ENCODE results near the gene ADAMTS3. TPM values are rescaled to one million over a fixed set of nuclear protein-coding genes. Genes with fewer than 3 reads are reported as not detected.

The ADAMTS3 gene
- total RNA-seq (not detected), total RNA-seq (0 to 0.34 (median 0) reads per million in 29 experiments)
- 0.04 TPM for total RNA-seq (2013)

GRCh38 chr4:72568959-72569718 lies at the start of gene ADAMTS3:
TSS of gene ADAMTS3 (minus strand) at chr4:72569221. CDS start at chr4:72568762, 459 bp downstream.
- peak in 2 of 35 experiments; percentile 2 for DNase-seq
- Histone ChIP-seq H3K9me3 (no peaks in the 10 kb centered on the region), H3K4me1 (ENCODE audit: control insufficient read depth in 1 of 2, extremely low read depth in 1 of 2, insufficient read depth in 2 of 2, low read length in 2 of 2) (peaks cover 0 to 13% of the 10 kb centered on the region in 2 experiments), H3K36me3 (ENCODE audit: control insufficient read depth in 2 of 2, extremely low read depth in 1 of 2, insufficient read depth in 1 of 2, low read length in 1 of 2) (no peaks in the 10 kb centered on the region), H3K4me3 (ENCODE audit: control insufficient read depth in 1 of 2, extremely low read depth in 1 of 2, low read length in 1 of 2) (peak within 1 kb of the TSS; percentile 19 to 84), H3K27ac (ENCODE audit: low read length) (no peak within 1 kb of the TSS), H3K27me3 (replicated peaks in 1 of 2; ENCODE audit: control insufficient read depth in 2 of 2, extremely low read depth in 1 of 2, insufficient read depth in 2 of 2, low read length in 1 of 2) (peaks cover 0 to 21% of the 10 kb centered on the region in 2 experiments)
- peak; percentile 16 to 38 (median 34) for ATAC-seq (replicated peaks in 1 of 4)
- Mint-ChIP-seq H3K27me3 (peaks cover 49 to 56% of the 10 kb centered on the region in 2 donors), H3K27ac (no peak within 1 kb of the TSS), H3K4me1 (peaks cover 20 to 27% (median 23%) of the 10 kb centered on the region in 3 donors), H3K4me3 (peak within 1 kb of the TSS; percentile 50 to 86 (median 68)), H3K36me3 (no peaks in the 10 kb centered on the region), H3K9me3 (no peaks in the 10 kb centered on the region)
- ChIA-PET POLR2A (interaction anchor here in 1 of 2 donors (0.6 kb wide), 1 partner anchor 736 kb away, joined by 11 read pairs; no protein-coding TSS in a partner anchor), CTCF (no interaction called here)
- 2% methylated on average over 42 of the region's 59 CpGs for WGBS (ENCODE audit: insufficient coverage)

- CTCF ChIA-PET: no interaction called here
- POLR2A ChIA-PET: no interaction called here
- Histone ChIP-seq H3K36me3 (ENCODE audit: control insufficient read depth in 2 of 2, extremely low read depth in 1 of 2, insufficient read depth in 1 of 2, low read length in 1 of 2) (no peaks in the 10 kb centered on the region), H3K9me3 (no peaks in the 10 kb centered on the region), H3K27me3 (replicated peaks in 1 of 2; ENCODE audit: control insufficient read depth in 2 of 2, extremely low read depth in 1 of 2, insufficient read depth in 2 of 2, low read length in 1 of 2) (no peaks in the 10 kb centered on the region), H3K27ac (ENCODE audit: low read length) (no peak overlapping the region), H3K4me3 (ENCODE audit: control insufficient read depth in 1 of 2, extremely low read depth in 1 of 2, low read length in 1 of 2) (no peak overlapping the region), H3K4me1 (ENCODE audit: control insufficient read depth in 1 of 2, extremely low read depth in 1 of 2, insufficient read depth in 2 of 2, low read length in 2 of 2) (no peaks in the 10 kb centered on the region)
- H3K4me1 Mint-ChIP-seq: no peaks in the 10 kb centered on the region
- no peaks in the 10 kb centered on the region for H3K36me3 Mint-ChIP-seq
- ATAC-seq (replicated peaks in 1 of 4) (no peak), DNase-seq (no peak)
- peaks cover 2 to 3% (median 3%) of the 10 kb centered on the region in 3 donors for H3K9me3 Mint-ChIP-seq
- H3K4me3 Mint-ChIP-seq: no peak overlapping the region
- WGBS (ENCODE audit: insufficient coverage): 60% methylated on average over 1 of the region's 2 CpGs
- peaks cover 4% of the 10 kb centered on the region in 2 donors for H3K27me3 Mint-ChIP-seq
- no peak overlapping the region for H3K27ac Mint-ChIP-seq
These were observed 44.9 kb upstream of the ADAMTS3 start for GRCh38 chr4:72613959-72614358.

GRCh38 chr4:72606751-72607150 lies 37.7 kb upstream of the ADAMTS3 start:
- ChIA-PET POLR2A (no interaction called here), CTCF (no interaction called here)
- H3K4me1 Mint-ChIP-seq: no peaks in the 10 kb centered on the region
- ATAC-seq (replicated peaks in 1 of 4) (no peak), DNase-seq (no peak)
- H3K4me3 Mint-ChIP-seq: no peak overlapping the region
- peaks cover 0 to 12% (median 6%) of the 10 kb centered on the region in 3 donors for H3K9me3 Mint-ChIP-seq
- Histone ChIP-seq H3K27ac (ENCODE audit: low read length) (no peak overlapping the region), H3K4me3 (ENCODE audit: control insufficient read depth in 1 of 2, extremely low read depth in 1 of 2, low read length in 1 of 2) (no peak overlapping the region), H3K4me1 (ENCODE audit: control insufficient read depth in 1 of 2, extremely low read depth in 1 of 2, insufficient read depth in 2 of 2, low read length in 2 of 2) (no peaks in the 10 kb centered on the region), H3K36me3 (ENCODE audit: control insufficient read depth in 2 of 2, extremely low read depth in 1 of 2, insufficient read depth in 1 of 2, low read length in 1 of 2) (no peaks in the 10 kb centered on the region), H3K9me3 (no peaks in the 10 kb centered on the region), H3K27me3 (replicated peaks in 1 of 2; ENCODE audit: control insufficient read depth in 2 of 2, extremely low read depth in 1 of 2, insufficient read depth in 2 of 2, low read length in 1 of 2) (no peaks in the 10 kb centered on the region)
- peaks cover 4% of the 10 kb centered on the region in 2 donors for H3K27me3 Mint-ChIP-seq
- WGBS (ENCODE audit: insufficient coverage): 74% methylated on average over 2 of the region's 2 CpGs
- no peaks in the 10 kb centered on the region for H3K36me3 Mint-ChIP-seq
- no peak overlapping the region for H3K27ac Mint-ChIP-seq

- Mint-ChIP-seq H3K9me3 (peaks cover 0 to 10% (median 6%) of the 10 kb centered on the region in 3 donors), H3K4me3 (no peak overlapping the region), H3K4me1 (no peaks in the 10 kb centered on the region), H3K27ac (no peak overlapping the region), H3K36me3 (no peaks in the 10 kb centered on the region), H3K27me3 (no peaks in the 10 kb centered on the region)
- DNase-seq (no peak), ATAC-seq (replicated peaks in 1 of 4) (no peak)
- 85% methylated on average over 2 of the region's 2 CpGs for WGBS (ENCODE audit: insufficient coverage)
- no peaks in the 10 kb centered on the region for H3K4me1 ChIP-seq (ENCODE audit: control insufficient read depth in 1 of 2, extremely low read depth in 1 of 2, insufficient read depth in 2 of 2, low read length in 2 of 2)
- CTCF ChIA-PET: no interaction called here
- POLR2A ChIA-PET: no interaction called here
- no peak overlapping the region for H3K27ac ChIP-seq (ENCODE audit: low read length)
- no peak overlapping the region for H3K4me3 ChIP-seq (ENCODE audit: control insufficient read depth in 1 of 2, extremely low read depth in 1 of 2, low read length in 1 of 2)
- no peaks in the 10 kb centered on the region for H3K27me3 ChIP-seq (replicated peaks in 1 of 2; ENCODE audit: control insufficient read depth in 2 of 2, extremely low read depth in 1 of 2, insufficient read depth in 2 of 2, low read length in 1 of 2)
- H3K36me3 ChIP-seq (ENCODE audit: control insufficient read depth in 2 of 2, extremely low read depth in 1 of 2, insufficient read depth in 1 of 2, low read length in 1 of 2): no peaks in the 10 kb centered on the region
- no peaks in the 10 kb centered on the region for H3K9me3 ChIP-seq
These were observed 35.3 kb upstream of the ADAMTS3 start for GRCh38 chr4:72604324-72604723.

- H3K4me3 ChIP-seq (ENCODE audit: control insufficient read depth in 1 of 2, extremely low read depth in 1 of 2, low read length in 1 of 2): no peak overlapping the region
- no peaks in the 10 kb centered on the region for H3K4me1 ChIP-seq (ENCODE audit: control insufficient read depth in 1 of 2, extremely low read depth in 1 of 2, insufficient read depth in 2 of 2, low read length in 2 of 2)
- no peak for DNase-seq
- Mint-ChIP-seq H3K9me3 (peaks cover 0 to 7% (median 6%) of the 10 kb centered on the region in 3 donors), H3K4me1 (no peaks in the 10 kb centered on the region), H3K36me3 (no peaks in the 10 kb centered on the region), H3K4me3 (no peak overlapping the region), H3K27me3 (no peaks in the 10 kb centered on the region), H3K27ac (no peak overlapping the region)
- ChIA-PET CTCF (no interaction called here), POLR2A (no interaction called here)
- H3K36me3 ChIP-seq (ENCODE audit: control insufficient read depth in 2 of 2, extremely low read depth in 1 of 2, insufficient read depth in 1 of 2, low read length in 1 of 2): no peaks in the 10 kb centered on the region
- no peaks in the 10 kb centered on the region for H3K27me3 ChIP-seq (replicated peaks in 1 of 2; ENCODE audit: control insufficient read depth in 2 of 2, extremely low read depth in 1 of 2, insufficient read depth in 2 of 2, low read length in 1 of 2)
- ATAC-seq (replicated peaks in 1 of 4): no peak
- no CpG with 5 or more reads among the region's 3 CpGs for WGBS (ENCODE audit: insufficient coverage)
- no peak overlapping the region for H3K27ac ChIP-seq (ENCODE audit: low read length)
- H3K9me3 ChIP-seq: no peaks in the 10 kb centered on the region
These were observed 33.7 kb upstream of the ADAMTS3 start for GRCh38 chr4:72602396-72603376.

GRCh38 chr4:72591547-72592454 lies 22.8 kb upstream of the ADAMTS3 start:
- ATAC-seq (replicated peaks in 1 of 4) (no peak), DNase-seq (no peak)
- POLR2A ChIA-PET: no interaction called here
- Histone ChIP-seq H3K9me3 (no peaks in the 10 kb centered on the region), H3K4me1 (ENCODE audit: control insufficient read depth in 1 of 2, extremely low read depth in 1 of 2, insufficient read depth in 2 of 2, low read length in 2 of 2) (no peaks in the 10 kb centered on the region), H3K27ac (ENCODE audit: low read length) (no peak overlapping the region), H3K27me3 (replicated peaks in 1 of 2; ENCODE audit: control insufficient read depth in 2 of 2, extremely low read depth in 1 of 2, insufficient read depth in 2 of 2, low read length in 1 of 2) (no peaks in the 10 kb centered on the region), H3K36me3 (ENCODE audit: control insufficient read depth in 2 of 2, extremely low read depth in 1 of 2, insufficient read depth in 1 of 2, low read length in 1 of 2) (no peaks in the 10 kb centered on the region), H3K4me3 (ENCODE audit: control insufficient read depth in 1 of 2, extremely low read depth in 1 of 2, low read length in 1 of 2) (no peak overlapping the region)
- WGBS (ENCODE audit: insufficient coverage): 100% methylated on average over 1 of the region's 11 CpGs
- CTCF ChIA-PET: no interaction called here
- no peaks in the 10 kb centered on the region for H3K4me1 Mint-ChIP-seq
- no peaks in the 10 kb centered on the region for H3K36me3 Mint-ChIP-seq
- no peaks in the 10 kb centered on the region for H3K9me3 Mint-ChIP-seq
- H3K27ac Mint-ChIP-seq: no peak overlapping the region
- H3K27me3 Mint-ChIP-seq: no peaks in the 10 kb centered on the region
- no peak overlapping the region for H3K4me3 Mint-ChIP-seq

All from T-cell (primary cell).